GM18502 (cell line): ENCODE results near the gene PGM1.

Source experiments
- ATAC-seq: cut with Tn5 transposase; IDR thresholded peaks from one replicate; pipeline ENCODE4 v1.9.1; 2021; ENCODE audit warnings: mild to moderate bottlenecking; ENCODE audit not compliant: unreplicated experiment, poor library complexity

PGM1 gene

GRCh38 chr1:63688302-63688890, 95.2 kb downstream of the PGM1 start:
- ATAC-seq = no peak

- ATAC-seq = no peak
Observed at GRCh38 chr1:63690966-63691700, 97.9 kb downstream of the PGM1 start.

- ATAC-seq = peak; percentile 73
Observed at GRCh38 chr1:63691701-63692425, 98.7 kb downstream of the PGM1 start.

GRCh38 chr1:63693944-63694571, 100.8 kb downstream of the PGM1 start:
- no peak for ATAC-seq

DNA sequence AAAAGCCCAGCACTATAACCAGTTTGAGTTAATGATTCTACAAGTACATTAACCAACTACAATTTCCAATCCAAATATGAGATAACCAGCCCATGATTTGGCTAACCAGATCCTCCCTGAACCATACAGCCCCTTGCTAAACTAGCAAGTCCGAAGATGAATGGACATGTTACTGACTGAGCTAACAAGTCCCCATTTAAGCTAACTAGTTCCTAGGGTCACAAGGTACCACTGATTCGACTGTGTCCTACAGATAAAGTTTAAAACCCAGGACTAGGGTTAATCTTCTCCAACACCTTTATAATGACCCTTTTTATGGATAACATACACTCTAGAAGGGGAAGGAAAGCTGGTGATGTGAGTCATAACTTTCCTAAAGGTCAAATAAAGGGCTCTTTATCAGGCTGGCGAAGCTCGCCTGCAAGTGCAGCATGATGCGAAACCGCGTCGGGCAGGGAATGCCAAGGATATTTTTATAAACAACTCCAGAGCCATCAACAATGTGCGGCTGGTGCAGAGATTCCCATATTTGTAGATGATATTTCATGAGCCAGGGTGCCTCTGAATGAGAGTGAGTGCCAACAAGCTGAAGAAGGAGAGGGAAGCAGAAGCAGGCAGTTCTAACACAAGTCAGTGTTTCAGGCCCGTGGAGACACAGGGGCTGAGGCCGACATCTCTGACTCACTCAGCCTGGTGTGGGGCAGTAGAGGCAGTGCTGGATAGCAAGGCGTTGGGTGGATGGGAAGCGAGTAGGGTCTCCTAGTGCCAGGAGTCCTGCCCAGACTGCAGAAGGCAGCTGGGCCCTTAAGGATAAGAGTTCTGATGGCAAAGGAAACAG, 105.0 kb downstream of the PGM1 start:
- ATAC-seq = no peak

GRCh38 chr1:63701187-63701586, 108.0 kb downstream of the PGM1 start:
- no peak for ATAC-seq

- ATAC-seq = no peak
Observed at GRCh38 chr1:63703701-63704107, 110.5 kb downstream of the PGM1 start.

GRCh38 chr1:63704443-63704842, 111.2 kb downstream of the PGM1 start:
- ATAC-seq = no peak

GRCh38 chr1:63705078-63705477, 111.9 kb downstream of the PGM1 start:
- no peak for ATAC-seq

DNA sequence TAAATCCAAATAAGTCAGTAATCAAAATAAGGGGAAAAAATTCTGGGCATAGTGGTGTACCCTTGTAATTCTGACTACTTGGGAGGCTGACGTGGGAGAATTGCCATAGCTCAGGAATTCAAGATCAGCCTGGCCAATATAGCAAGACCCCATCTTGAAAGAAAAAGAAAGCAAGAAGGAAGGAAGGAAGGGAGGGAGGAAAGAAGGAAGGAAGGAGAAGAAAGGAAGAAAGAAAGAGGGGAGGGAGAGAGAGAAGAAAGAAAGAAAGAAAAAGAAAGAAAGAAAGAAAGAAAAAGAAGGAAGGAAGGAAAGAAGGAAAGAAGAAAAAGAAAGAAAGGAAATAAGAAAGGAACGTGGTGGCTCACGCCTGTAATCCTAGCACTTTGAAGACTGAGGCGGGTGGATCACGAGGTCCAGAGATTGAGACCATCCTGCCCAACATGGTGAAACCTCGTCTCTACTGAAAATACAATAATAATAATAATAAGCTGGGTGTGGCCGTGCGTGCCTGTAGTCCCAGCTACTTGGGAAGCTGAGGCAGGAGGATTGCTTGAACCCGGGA, 116.1 kb downstream of the PGM1 start:
- ATAC-seq = no peak
